ENCODE results near the gene TMEM14C.

- TF ChIP-seq, protein P1, sequence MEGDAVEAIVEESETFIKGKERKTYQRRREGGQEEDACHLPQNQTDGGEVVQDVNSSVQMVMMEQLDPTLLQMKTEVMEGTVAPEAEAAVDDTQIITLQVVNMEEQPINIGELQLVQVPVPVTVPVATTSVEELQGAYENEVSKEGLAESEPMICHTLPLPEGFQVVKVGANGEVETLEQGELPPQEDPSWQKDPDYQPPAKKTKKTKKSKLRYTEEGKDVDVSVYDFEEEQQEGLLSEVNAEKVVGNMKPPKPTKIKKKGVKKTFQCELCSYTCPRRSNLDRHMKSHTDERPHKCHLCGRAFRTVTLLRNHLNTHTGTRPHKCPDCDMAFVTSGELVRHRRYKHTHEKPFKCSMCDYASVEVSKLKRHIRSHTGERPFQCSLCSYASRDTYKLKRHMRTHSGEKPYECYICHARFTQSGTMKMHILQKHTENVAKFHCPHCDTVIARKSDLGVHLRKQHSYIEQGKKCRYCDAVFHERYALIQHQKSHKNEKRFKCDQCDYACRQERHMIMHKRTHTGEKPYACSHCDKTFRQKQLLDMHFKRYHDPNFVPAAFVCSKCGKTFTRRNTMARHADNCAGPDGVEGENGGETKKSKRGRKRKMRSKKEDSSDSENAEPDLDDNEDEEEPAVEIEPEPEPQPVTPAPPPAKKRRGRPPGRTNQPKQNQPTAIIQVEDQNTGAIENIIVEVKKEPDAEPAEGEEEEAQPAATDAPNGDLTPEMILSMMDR (IDR thresholded peaks at IDR 0.05): no peak
- no peak for TF ChIP-seq SMC3 (IDR thresholded peaks at IDR 0.05)
Observed at GRCh38 chr6:10725716-10726115, 2.8 kb downstream of the TMEM14C start.

Data from A549 (cell line).